EH (cell line): ENCODE measurements around the gene IL20RB.
"Not testable (repeated sequence)": the region's sequence is repeated elsewhere in the genome, so short reads cannot be mapped to it uniquely, and the experiment has no call there.

Experiments used
- DNase-seq: peaks from one replicate; pipeline ENCODE4 v3.0.0-alpha.2; 2015; ENCODE audit warnings: low read depth

Gene IL20RB

GRCh38 chr3:136946978-136947377 is 10.8 kb upstream of the IL20RB start:
- DNase-seq, result no peak

GRCh38 chr3:136947477-136947876 is 10.3 kb upstream of the IL20RB start:
- DNase-seq, result no peak

- no peak for DNase-seq
Measured at GRCh38 chr3:136949146-136949545, 8.6 kb upstream of the IL20RB start.

GRCh38 chr3:136949708-136950107 is 8.1 kb upstream of the IL20RB start:
- no peak for DNase-seq

GRCh38 chr3:136950623-136951022 is 7.2 kb upstream of the IL20RB start:
- DNase-seq, result no peak

- DNase-seq, result peak; percentile 51
Measured at GRCh38 chr3:136952292-136952691, 5.5 kb upstream of the IL20RB start.

GRCh38 chr3:136954251-136954650 is 3.5 kb upstream of the IL20RB start:
- peak; percentile 35 for DNase-seq

- peak; percentile 46 for DNase-seq
Measured at GRCh38 chr3:136954980-136955780, 2.6 kb upstream of the IL20RB start.

GRCh38 chr3:136955813-136956212 is 2.0 kb upstream of the IL20RB start:
- DNase-seq, result peak; percentile 92

- DNase-seq, result no peak
Measured at GRCh38 chr3:136956971-136957370, 812 bp upstream of the IL20RB start.

GRCh38 chr3:136958939-136959338 is 1.2 kb downstream of the IL20RB start:
- DNase-seq, result no peak

GRCh38 chr3:136959599-136959998 is 1.8 kb downstream of the IL20RB start:
- no peak for DNase-seq

- peak; percentile 81 for DNase-seq
Measured at GRCh38 chr3:136960838-136961836, 3.4 kb downstream of the IL20RB start.

- DNase-seq, result no peak
Measured at GRCh38 chr3:136962927-136963326, 5.1 kb downstream of the IL20RB start.

GRCh38 chr3:136969539-136969938 is 11.8 kb downstream of the IL20RB start:
- DNase-seq, result not testable (repeated sequence)

GRCh38 chr3:136973352-136973751 is 15.6 kb downstream of the IL20RB start:
- no peak for DNase-seq

GRCh38 chr3:136974670-136975069 is 16.9 kb downstream of the IL20RB start:
- DNase-seq, result no peak

GRCh38 chr3:136979204-136979603 is 21.4 kb downstream of the IL20RB start:
- no peak for DNase-seq

GRCh38 chr3:136979684-136980083 is 21.9 kb downstream of the IL20RB start:
- peak; percentile 61 for DNase-seq

- no peak for DNase-seq
Measured at GRCh38 chr3:136982033-136982432, 24.2 kb downstream of the IL20RB start.

- peak; percentile 39 for DNase-seq
Measured at GRCh38 chr3:136982520-136983138, 24.8 kb downstream of the IL20RB start.

GRCh38 chr3:136984837-136985236 is 27.1 kb downstream of the IL20RB start:
- DNase-seq, result peak; percentile 73
